BE2C (cell line): Measurements from ENCODE around the gene SPOCK2.

Source experiments
- DNase-seq: peaks from one replicate; pipeline ENCODE4 v3.0.0-alpha.2; 2020
- H3K27me3 ChIP-seq: fragments of 250-450 bp; sonication (Bioruptor Pico); 2 replicates; pipeline ENCODE4 v1.5.1; 2020; ENCODE audit warnings: mild to moderate bottlenecking
- H3K36me3 ChIP-seq: fragments of 250-450 bp; sonication (Bioruptor Pico); 2 replicates; pipeline ENCODE4 v1.5.1; 2020; ENCODE audit warnings: mild to moderate bottlenecking
- H3K4me1 ChIP-seq: fragments of 250-450 bp; sonication (Bioruptor Pico); 2 replicates; pipeline ENCODE4 v1.5.1; 2020
- H3K4me3 ChIP-seq: 2 replicates; pipeline ENCODE4 v1.5.1; 2011; ENCODE audit warnings: low read depth, low read length
- H3K9me3 ChIP-seq: fragments of 250-450 bp; sonication (Bioruptor Pico); 2 replicates; pipeline ENCODE4 v1.5.1; 2020
- TF ChIP-seq, protein P1 (sequence below): IDR thresholded peaks from 2 replicates; pipeline ENCODE4 v1.5.1; 2012; ENCODE audit warnings: mild to moderate bottlenecking, low read depth, low read length

Gene SPOCK2

DNA sequence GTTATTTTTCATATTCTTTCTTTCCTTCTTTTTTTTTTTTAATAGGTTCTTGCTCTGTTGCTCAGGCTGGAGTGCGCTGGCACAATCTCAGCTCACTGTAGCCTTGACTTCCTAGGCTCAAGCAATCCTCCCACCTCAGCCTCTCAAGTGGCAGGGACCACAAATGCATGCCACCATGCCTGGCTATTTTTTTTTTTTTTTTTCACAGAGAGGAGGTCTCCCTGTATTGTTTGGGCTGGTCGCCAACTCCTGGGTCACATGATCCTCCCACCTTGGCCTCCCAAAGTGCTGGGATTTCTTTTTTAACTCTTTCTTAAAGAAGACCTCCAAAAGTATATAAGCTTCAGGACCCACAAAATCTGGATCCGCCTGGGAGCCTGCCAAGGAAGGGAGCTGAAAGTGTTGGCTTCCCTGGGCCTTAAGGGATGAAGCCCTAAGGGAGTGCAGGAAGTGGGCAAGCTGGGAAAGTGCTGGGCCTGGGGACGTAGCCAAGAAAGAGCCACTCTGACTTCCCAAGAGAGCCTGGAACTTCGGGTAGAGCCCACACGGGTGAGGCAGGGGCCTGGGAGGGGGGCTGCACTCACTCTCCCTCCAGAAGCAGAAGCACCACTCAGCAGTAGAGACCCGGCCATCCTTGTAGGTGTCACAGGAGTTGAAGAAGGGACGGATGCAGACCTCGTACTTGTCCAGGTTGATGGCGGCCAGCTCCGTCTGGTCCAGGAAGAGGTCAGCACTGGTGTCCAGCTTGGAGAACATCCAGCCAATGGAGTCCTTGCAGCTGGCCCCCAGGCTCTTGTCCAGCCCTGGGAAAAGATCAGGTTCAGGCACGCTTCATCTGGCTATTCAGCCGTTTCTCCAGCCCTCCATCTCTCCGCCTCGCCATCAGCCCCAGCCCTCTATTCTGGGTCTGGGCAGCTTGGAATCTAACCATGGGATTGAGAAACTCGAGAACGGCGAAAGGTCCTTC is 21.8 kb downstream of the SPOCK2 start:
- DNase-seq = no peak
- H3K4me1 ChIP-seq = peaks cover 10% of the 10 kb centered on the region
- no peaks in the 10 kb centered on the region for H3K36me3 ChIP-seq
- no peaks in the 10 kb centered on the region for H3K27me3 ChIP-seq
- H3K4me3 ChIP-seq = no peak overlapping the region
- TF ChIP-seq, protein P1, sequence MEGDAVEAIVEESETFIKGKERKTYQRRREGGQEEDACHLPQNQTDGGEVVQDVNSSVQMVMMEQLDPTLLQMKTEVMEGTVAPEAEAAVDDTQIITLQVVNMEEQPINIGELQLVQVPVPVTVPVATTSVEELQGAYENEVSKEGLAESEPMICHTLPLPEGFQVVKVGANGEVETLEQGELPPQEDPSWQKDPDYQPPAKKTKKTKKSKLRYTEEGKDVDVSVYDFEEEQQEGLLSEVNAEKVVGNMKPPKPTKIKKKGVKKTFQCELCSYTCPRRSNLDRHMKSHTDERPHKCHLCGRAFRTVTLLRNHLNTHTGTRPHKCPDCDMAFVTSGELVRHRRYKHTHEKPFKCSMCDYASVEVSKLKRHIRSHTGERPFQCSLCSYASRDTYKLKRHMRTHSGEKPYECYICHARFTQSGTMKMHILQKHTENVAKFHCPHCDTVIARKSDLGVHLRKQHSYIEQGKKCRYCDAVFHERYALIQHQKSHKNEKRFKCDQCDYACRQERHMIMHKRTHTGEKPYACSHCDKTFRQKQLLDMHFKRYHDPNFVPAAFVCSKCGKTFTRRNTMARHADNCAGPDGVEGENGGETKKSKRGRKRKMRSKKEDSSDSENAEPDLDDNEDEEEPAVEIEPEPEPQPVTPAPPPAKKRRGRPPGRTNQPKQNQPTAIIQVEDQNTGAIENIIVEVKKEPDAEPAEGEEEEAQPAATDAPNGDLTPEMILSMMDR = no peak
- H3K9me3 ChIP-seq = no peaks in the 10 kb centered on the region

DNA sequence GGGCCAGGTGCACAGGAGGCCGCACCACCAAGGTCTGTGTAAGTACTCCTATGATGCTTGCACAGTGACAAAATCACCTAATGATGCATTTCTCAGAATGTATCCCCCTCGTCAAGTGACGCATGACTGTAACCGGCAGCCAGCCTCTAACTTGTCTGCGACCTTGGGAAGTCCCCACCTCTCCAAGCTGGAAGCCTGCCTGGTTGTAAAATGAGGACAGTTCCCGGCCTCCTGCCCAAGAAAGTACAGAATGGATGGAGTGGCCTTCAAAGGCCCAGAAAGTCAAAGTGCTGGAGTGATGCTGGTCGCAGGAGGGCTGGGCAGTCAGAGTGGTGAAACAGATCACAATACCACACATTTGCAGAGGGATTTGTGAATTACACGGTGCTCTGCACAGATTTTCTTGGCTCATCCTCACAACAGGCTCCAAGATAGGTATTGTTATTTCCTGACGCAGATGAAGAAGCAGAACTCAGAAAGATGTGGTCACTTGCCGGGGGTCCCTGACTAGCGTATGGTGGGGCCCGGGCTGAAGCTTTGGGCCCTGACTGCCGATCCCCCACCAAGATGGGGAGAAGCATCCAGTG is 22.8 kb downstream of the SPOCK2 start:
- TF ChIP-seq, protein P1 = no peak

DNA sequence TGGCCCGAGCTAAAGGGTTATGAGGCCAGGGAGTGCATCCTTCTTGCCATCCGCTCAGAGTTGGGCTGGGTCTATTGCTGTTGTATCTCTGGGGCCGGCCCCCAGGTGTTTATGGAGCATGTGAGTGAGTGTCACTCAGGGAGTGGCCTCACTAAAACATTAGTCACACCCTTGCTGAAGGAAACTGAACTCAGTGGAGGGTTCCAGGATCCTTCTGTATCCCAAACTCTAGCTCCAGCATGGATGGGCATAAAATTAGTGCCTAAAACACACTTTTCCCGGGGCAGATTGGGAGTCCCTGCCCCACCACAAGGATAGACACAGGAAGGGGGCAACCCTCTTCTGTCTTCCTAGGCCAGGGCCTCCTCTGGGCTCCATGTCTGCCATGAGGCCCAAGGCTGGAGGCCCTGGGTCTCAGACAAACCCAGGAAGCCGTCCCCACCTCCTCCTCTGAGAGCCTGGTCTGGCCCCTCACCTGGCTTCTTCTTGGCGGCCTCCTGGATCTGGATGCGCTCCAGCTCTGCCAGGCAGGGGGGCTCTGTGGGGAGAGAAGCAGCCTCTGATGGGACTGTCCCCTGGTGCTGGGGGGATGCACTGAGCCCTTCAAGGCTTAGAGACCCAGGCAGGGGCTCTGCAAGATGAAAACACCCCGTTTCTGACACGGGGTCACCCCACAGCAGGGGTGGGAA is 24.5 kb downstream of the SPOCK2 start:
- TF ChIP-seq, protein P1 = no peak
- H3K9me3 ChIP-seq = no peaks in the 10 kb centered on the region
- no peaks in the 10 kb centered on the region for H3K27me3 ChIP-seq
- H3K4me1 ChIP-seq = peaks cover 3% of the 10 kb centered on the region; the same call in 1 of the 2 replicates
- H3K4me3 ChIP-seq = no peak overlapping the region
- H3K36me3 ChIP-seq = no peaks in the 10 kb centered on the region
- no peak for DNase-seq

More for the DNA sequence above, 22.8 kb downstream of the SPOCK2 start:
- Histone ChIP-seq H3K4me3 (no peak overlapping the region), H3K9me3 (no peaks in the 10 kb centered on the region), H3K4me1 (peaks cover 10% of the 10 kb centered on the region), H3K27me3 (no peaks in the 10 kb centered on the region), H3K36me3 (no peaks in the 10 kb centered on the region)
- DNase-seq = no peak

DNA sequence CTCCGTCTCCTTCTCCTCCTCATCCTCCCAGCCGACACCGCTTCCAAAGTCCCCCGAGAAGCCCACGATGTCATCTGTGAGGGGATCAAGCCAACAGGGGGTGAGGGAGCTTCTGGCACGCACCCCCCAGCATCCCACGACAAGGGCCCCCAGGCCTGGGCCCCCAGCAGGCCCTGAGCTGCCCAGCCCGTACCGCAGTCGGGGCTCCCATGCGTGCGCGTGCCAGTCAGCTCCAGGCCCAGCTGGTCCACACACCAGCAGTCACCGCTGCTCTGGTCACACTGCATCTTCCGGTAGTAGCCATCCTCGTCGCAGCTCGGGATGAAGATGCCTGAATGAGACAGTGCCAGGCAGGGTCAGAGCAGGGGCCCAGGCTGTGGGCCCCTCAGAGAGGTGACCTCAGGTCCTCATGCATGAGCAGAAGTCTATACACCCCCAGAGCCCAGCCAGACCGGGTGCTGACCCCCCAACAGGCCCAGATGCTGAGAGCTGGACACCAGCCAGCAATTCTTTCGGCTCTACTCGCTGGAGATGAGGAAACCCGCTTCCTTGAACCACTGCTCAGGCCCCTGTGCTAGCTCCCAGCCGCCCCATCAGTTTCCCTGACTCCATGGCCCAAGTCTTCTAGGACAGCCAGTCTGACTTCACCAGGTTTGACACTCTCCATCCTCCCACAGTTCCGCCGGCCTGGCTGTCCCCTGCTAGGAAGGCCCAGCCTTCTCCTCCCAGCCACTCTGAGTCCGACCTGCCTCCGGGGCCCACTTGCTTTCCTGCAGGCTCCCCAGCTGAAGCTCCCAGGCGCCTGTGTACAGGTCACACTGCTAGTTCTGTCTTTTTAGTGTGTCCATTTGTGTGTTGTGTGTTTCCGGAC is 25.3 kb downstream of the SPOCK2 start:
- Histone ChIP-seq H3K36me3 (no peaks in the 10 kb centered on the region), H3K27me3 (no peaks in the 10 kb centered on the region), H3K4me3 (no peak overlapping the region), H3K9me3 (no peaks in the 10 kb centered on the region), H3K4me1 (no peaks in the 10 kb centered on the region)
- TF ChIP-seq, protein P1 = no peak
- DNase-seq = no peak

DNA sequence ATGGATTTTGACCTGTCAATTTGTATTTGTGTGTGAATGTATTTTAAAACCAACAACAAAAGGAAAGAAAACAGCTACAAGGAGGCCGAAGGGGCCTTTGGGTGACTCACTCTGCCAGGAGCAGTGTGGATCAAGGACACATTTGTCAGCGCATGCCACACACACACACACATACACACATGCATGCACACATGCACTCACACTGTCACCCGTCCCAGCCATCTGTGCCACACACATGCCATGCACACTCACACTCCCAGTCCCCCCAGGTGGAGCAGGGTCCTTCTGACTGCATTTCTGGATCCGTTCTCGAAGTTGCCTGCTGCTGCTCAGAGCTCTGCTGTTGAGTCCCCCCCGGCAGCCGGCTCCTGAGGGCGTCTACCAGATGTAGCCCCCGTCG is 26.0 kb downstream of the SPOCK2 start:
- Histone ChIP-seq H3K27me3 (no peaks in the 10 kb centered on the region), H3K9me3 (no peaks in the 10 kb centered on the region), H3K4me3 (no peak overlapping the region), H3K36me3 (no peaks in the 10 kb centered on the region), H3K4me1 (no peaks in the 10 kb centered on the region)
- TF ChIP-seq, protein P1 = no peak
- no peak for DNase-seq
